Pons (tissue), 1 donor: ENCODE results near the gene MSMB.
"Not testable (repeated sequence)": the region's sequence is repeated elsewhere in the genome, so short reads cannot be mapped to it uniquely, and the experiment has no call there.

Source experiments
- DNase-seq: peaks from one replicate; pipeline ENCODE4 v3.0.0-alpha.2; 2016; ENCODE audit warnings: low spot score

The MSMB gene

GRCh38 chr10:46046261-46046660 lies at the start of gene MSMB:
Gene MSMB, minus strand, starts transcription at chr10:46046269. Its CDS starts 32 bp downstream, at chr10:46046237.
- no peak for DNase-seq

- no peak for DNase-seq
Observed at GRCh38 chr10:46094931-46095750, 49.1 kb upstream of the MSMB start.

GRCh38 chr10:46094197-46094500 lies 48.1 kb upstream of the MSMB start:
- no peak for DNase-seq

GRCh38 chr10:46093316-46094196 lies 47.5 kb upstream of the MSMB start:
- not testable (repeated sequence) for DNase-seq

- DNase-seq: no peak
Observed at GRCh38 chr10:46092524-46093081, 46.5 kb upstream of the MSMB start.

GRCh38 chr10:46091828-46092523 lies 45.9 kb upstream of the MSMB start:
- no peak for DNase-seq

- no peak for DNase-seq
Observed at GRCh38 chr10:46091080-46091827, 45.2 kb upstream of the MSMB start.

- DNase-seq: no peak
Observed at GRCh38 chr10:46090258-46090812, 44.3 kb upstream of the MSMB start.

GRCh38 chr10:46087381-46087780 lies 41.3 kb upstream of the MSMB start:
- DNase-seq: not testable (repeated sequence)

- no peak for DNase-seq
Observed at GRCh38 chr10:46084321-46085165, 38.5 kb upstream of the MSMB start.

- no peak for DNase-seq
Observed at GRCh38 chr10:46080886-46081285, 34.8 kb upstream of the MSMB start.

GRCh38 chr10:46079831-46080585 lies 33.9 kb upstream of the MSMB start:
- DNase-seq: no peak

GRCh38 chr10:46077731-46078413 lies 31.8 kb upstream of the MSMB start:
- no peak for DNase-seq

- DNase-seq: no peak
Observed at GRCh38 chr10:46077141-46077554, 31.1 kb upstream of the MSMB start.

GRCh38 chr10:46075869-46076268 lies 29.8 kb upstream of the MSMB start:
- DNase-seq: no peak

GRCh38 chr10:46074196-46074946 lies 28.3 kb upstream of the MSMB start:
- no peak for DNase-seq

GRCh38 chr10:46073564-46073963 lies 27.5 kb upstream of the MSMB start:
- DNase-seq: no peak

- DNase-seq: no peak
Observed at GRCh38 chr10:46070749-46071148, 24.7 kb upstream of the MSMB start.
